ENCODE measurements around the gene ZBTB25. TPM values are rescaled to one million over a fixed set of nuclear protein-coding genes. Genes with fewer than 3 reads are reported as not detected.

Gene ZBTB25
- total RNA-seq, 1 donor from 2014 or later = 11.8 TPM

- Mint-ChIP-seq H3K9me3 (ENCODE audit: low read depth) (no peaks in the 10 kb centered on the region), H3K4me1 (ENCODE audit: low read depth) (no peaks in the 10 kb centered on the region), H3K27me3 (no peaks in the 10 kb centered on the region), H3K27ac (peak overlapping the region; percentile 62), H3K4me3 (ENCODE audit: low read depth) (no peak overlapping the region), H3K36me3 (ENCODE audit: insufficient read depth) (peaks cover 15% of the 10 kb centered on the region)
- DNase-seq (ENCODE audit: low spot score, unreplicated experiment) = no peak
- TF ChIP-seq, protein P1, sequence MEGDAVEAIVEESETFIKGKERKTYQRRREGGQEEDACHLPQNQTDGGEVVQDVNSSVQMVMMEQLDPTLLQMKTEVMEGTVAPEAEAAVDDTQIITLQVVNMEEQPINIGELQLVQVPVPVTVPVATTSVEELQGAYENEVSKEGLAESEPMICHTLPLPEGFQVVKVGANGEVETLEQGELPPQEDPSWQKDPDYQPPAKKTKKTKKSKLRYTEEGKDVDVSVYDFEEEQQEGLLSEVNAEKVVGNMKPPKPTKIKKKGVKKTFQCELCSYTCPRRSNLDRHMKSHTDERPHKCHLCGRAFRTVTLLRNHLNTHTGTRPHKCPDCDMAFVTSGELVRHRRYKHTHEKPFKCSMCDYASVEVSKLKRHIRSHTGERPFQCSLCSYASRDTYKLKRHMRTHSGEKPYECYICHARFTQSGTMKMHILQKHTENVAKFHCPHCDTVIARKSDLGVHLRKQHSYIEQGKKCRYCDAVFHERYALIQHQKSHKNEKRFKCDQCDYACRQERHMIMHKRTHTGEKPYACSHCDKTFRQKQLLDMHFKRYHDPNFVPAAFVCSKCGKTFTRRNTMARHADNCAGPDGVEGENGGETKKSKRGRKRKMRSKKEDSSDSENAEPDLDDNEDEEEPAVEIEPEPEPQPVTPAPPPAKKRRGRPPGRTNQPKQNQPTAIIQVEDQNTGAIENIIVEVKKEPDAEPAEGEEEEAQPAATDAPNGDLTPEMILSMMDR (IDR thresholded peaks at IDR 0.05; ENCODE audit: unreplicated experiment) = no peak
These were observed 58.4 kb downstream of the ZBTB25 start for GRCh38 chr14:64444984-64445845.

GRCh38 chr14:64444140-64444539 lies 59.5 kb downstream of the ZBTB25 start:
- H3K4me3 Mint-ChIP-seq (ENCODE audit: low read depth) = no peak overlapping the region
- H3K36me3 Mint-ChIP-seq (ENCODE audit: insufficient read depth) = peaks cover 18% of the 10 kb centered on the region
- TF ChIP-seq, protein P1 (IDR thresholded peaks at IDR 0.05; ENCODE audit: unreplicated experiment) = no peak
- H3K27me3 Mint-ChIP-seq = no peaks in the 10 kb centered on the region
- DNase-seq (ENCODE audit: low spot score, unreplicated experiment) = no peak
- no peaks in the 10 kb centered on the region for H3K4me1 Mint-ChIP-seq (ENCODE audit: low read depth)
- H3K27ac Mint-ChIP-seq = no peak overlapping the region
- no peaks in the 10 kb centered on the region for H3K9me3 Mint-ChIP-seq (ENCODE audit: low read depth)

DNA sequence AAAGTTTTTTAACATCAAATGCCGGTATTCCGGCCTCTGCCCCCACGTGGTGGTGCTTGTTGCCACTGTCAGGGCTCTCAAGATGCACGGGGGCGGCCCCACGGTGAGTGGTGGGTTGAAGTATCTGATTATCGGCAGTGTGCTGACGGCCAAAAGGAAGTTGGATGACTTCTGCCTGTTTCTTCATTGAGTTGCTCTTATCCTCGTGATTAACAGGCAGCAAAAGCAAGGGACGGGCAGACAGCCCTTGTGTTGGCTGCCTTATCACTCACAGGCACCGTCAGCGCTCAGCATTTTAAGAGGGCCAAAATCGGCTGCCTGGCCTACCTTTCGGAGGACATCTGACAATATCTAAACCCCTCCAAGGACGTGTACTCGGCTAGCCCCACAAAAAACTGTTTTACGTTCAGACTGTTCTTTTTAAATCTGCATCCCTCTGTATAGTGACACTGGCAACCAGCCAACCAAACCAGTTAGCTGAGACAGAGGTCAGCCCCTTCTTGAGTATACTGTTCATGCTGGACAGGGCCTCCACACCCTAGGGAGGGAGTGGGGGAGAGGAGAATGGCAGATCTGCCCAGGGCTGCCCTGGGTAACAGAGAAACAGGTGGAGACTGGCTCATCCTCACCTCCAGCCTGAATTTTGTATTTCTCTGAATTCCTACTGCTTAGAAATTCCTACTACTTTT lies 61.2 kb downstream of the ZBTB25 start:
- DNase-seq (ENCODE audit: low spot score, unreplicated experiment) = no peak
- peaks cover 12% of the 10 kb centered on the region for H3K4me1 Mint-ChIP-seq (ENCODE audit: low read depth)
- peaks cover 21% of the 10 kb centered on the region for H3K36me3 Mint-ChIP-seq (ENCODE audit: insufficient read depth)
- no peak overlapping the region for H3K27ac Mint-ChIP-seq
- TF ChIP-seq, protein P1 (IDR thresholded peaks at IDR 0.05; ENCODE audit: unreplicated experiment) = no peak
- no peaks in the 10 kb centered on the region for H3K27me3 Mint-ChIP-seq
- H3K9me3 Mint-ChIP-seq (ENCODE audit: low read depth) = no peaks in the 10 kb centered on the region
- H3K4me3 Mint-ChIP-seq (ENCODE audit: low read depth) = no peak overlapping the region

DNA sequence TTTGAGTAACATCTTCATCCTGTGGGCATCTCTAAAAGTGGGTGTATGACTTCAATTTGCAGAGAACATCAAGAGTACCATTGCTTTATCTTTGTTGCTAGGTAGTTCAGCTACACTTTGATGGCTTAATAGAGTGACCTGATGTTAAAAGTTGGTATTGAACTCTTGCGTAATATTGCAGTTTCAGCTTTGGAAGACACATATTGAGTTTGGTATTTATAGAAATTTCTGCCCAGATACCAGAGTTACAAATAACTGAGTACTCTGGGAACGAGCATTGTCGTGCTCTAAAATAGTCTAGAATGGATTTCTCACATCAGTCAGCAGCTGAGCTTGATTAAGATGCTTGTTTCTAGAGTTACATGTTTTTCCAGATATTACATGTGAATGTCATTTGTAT lies 63.1 kb downstream of the ZBTB25 start:
- H3K9me3 Mint-ChIP-seq (ENCODE audit: low read depth) = no peaks in the 10 kb centered on the region
- H3K27me3 Mint-ChIP-seq = no peaks in the 10 kb centered on the region
- no peak overlapping the region for H3K27ac Mint-ChIP-seq
- DNase-seq (ENCODE audit: low spot score, unreplicated experiment) = no peak
- peaks cover 15% of the 10 kb centered on the region for H3K4me1 Mint-ChIP-seq (ENCODE audit: low read depth)
- peaks cover 22% of the 10 kb centered on the region for H3K36me3 Mint-ChIP-seq (ENCODE audit: insufficient read depth)
- TF ChIP-seq, protein P1 (IDR thresholded peaks at IDR 0.05; ENCODE audit: unreplicated experiment) = no peak
- no peak overlapping the region for H3K4me3 Mint-ChIP-seq (ENCODE audit: low read depth)

DNA sequence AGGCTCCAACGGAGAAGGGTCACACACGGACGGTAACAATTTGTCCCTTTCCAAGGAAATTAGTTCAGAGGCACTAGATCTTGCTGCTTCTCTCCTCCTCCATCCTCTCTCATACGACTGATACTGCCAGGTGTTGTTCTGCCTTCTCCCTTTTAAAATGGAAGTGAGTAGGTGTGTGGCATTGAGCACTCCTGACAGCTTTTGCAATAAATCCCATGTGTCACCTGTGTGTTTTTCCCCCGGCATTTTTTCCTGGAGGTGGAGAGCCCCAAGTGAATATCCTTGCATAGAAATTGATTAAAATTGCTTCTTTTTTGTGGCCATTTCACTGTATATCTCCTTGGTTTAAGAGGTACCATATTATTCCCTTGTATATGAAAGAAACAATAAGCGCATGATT lies 64.5 kb downstream of the ZBTB25 start:
- TF ChIP-seq, protein P1 (IDR thresholded peaks at IDR 0.05; ENCODE audit: unreplicated experiment) = no peak
- Mint-ChIP-seq H3K4me1 (ENCODE audit: low read depth) (peaks cover 15% of the 10 kb centered on the region), H3K27me3 (no peaks in the 10 kb centered on the region), H3K9me3 (ENCODE audit: low read depth) (no peaks in the 10 kb centered on the region), H3K4me3 (ENCODE audit: low read depth) (no peak overlapping the region), H3K36me3 (ENCODE audit: insufficient read depth) (peaks cover 23% of the 10 kb centered on the region), H3K27ac (peak overlapping the region; percentile 98)
- no peak for DNase-seq (ENCODE audit: low spot score, unreplicated experiment)

Data from progenitor cell of endocrine pancreas (in vitro differentiated cells).